ENCODE measurements around the gene MACC1.

DNA sequence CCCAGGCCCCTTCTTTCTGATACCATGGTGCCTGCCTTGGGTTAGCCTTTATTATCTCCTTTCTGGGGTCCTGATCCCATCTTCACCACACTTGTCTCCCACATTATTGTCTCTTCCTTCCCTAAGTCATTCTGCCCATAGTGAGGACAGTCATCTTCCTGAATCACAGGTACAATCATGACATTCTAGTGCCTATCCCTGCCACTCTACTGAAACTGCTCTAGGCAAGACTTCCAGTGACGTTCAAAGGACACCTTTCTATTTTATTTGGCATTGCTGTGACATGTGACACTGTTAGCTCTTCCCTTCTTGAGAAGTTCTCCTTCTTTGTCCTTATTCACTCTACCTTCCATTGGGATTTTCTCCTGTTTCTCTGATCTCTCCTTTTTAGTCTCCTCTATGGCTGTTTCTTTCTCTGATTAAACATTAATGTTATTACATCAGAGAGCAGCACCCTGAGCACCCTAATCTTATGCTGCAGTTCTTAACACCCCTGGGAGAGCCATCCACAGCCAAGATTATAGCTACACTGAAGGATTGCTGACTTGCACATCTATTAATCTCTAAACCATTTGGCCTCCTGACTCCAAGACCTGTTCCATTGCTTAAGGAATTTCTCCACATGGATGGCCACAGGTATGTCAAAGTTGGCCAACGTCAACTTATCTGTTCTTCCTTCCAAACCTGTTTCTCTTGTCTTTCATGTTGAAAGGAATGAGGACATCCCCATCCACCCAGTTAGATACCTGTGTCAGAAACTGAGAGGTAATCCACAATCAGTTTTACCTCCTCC is 10.9 kb downstream of the MACC1 start:
- TF ChIP-seq, protein P1, sequence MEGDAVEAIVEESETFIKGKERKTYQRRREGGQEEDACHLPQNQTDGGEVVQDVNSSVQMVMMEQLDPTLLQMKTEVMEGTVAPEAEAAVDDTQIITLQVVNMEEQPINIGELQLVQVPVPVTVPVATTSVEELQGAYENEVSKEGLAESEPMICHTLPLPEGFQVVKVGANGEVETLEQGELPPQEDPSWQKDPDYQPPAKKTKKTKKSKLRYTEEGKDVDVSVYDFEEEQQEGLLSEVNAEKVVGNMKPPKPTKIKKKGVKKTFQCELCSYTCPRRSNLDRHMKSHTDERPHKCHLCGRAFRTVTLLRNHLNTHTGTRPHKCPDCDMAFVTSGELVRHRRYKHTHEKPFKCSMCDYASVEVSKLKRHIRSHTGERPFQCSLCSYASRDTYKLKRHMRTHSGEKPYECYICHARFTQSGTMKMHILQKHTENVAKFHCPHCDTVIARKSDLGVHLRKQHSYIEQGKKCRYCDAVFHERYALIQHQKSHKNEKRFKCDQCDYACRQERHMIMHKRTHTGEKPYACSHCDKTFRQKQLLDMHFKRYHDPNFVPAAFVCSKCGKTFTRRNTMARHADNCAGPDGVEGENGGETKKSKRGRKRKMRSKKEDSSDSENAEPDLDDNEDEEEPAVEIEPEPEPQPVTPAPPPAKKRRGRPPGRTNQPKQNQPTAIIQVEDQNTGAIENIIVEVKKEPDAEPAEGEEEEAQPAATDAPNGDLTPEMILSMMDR (IDR thresholded peaks at IDR 0.05; ENCODE audit: low read depth, low read length, missing input control) = no peak
- TF ChIP-seq FOXA1 (IDR thresholded peaks at IDR 0.05) (no peak), RAD21 (IDR thresholded peaks at IDR 0.05) (no peak), TAF1 (conservative IDR thresholded peaks at IDR 0.05) (no peak), FOXA2 (IDR thresholded peaks at IDR 0.05) (no peak), YY1 (IDR thresholded peaks at IDR 0.05) (no peak), EGR1 (IDR thresholded peaks at IDR 0.05; ENCODE audit: low read depth in 2 of 2) (no peak), SP1 (IDR thresholded peaks at IDR 0.05) (no peak), GABPA (IDR thresholded peaks at IDR 0.05 in 1 of 2, conservative IDR thresholded peaks at IDR 0.05 in 1 of 2) (no peak), RXRA (IDR thresholded peaks at IDR 0.05) (no peak)
- TF ChIP-seq, protein P2, sequence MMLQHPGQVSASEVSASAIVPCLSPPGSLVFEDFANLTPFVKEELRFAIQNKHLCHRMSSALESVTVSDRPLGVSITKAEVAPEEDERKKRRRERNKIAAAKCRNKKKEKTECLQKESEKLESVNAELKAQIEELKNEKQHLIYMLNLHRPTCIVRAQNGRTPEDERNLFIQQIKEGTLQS (IDR thresholded peaks at IDR 0.05) = no peak
- TF ChIP-seq, protein P3, sequence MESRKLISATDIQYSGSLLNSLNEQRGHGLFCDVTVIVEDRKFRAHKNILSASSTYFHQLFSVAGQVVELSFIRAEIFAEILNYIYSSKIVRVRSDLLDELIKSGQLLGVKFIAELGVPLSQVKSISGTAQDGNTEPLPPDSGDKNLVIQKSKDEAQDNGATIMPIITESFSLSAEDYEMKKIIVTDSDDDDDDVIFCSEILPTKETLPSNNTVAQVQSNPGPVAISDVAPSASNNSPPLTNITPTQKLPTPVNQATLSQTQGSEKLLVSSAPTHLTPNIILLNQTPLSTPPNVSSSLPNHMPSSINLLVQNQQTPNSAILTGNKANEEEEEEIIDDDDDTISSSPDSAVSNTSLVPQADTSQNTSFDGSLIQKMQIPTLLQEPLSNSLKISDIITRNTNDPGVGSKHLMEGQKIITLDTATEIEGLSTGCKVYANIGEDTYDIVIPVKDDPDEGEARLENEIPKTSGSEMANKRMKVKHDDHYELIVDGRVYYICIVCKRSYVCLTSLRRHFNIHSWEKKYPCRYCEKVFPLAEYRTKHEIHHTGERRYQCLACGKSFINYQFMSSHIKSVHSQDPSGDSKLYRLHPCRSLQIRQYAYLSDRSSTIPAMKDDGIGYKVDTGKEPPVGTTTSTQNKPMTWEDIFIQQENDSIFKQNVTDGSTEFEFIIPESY (IDR thresholded peaks at IDR 0.05) = no peak
- TF ChIP-seq, protein P4, sequence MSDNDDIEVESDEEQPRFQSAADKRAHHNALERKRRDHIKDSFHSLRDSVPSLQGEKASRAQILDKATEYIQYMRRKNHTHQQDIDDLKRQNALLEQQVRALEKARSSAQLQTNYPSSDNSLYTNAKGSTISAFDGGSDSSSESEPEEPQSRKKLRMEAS (IDR thresholded peaks at IDR 0.05) = no peak

Data from liver (tissue), 3 donors.